HG03280 (cell line): ENCODE data around the gene ARHGAP26.

Experiments
- ATAC-seq: cut with Tn5 transposase; IDR thresholded peaks from one replicate; pipeline ENCODE4 v1.9.1; 2021; ENCODE audit warnings: mild to moderate bottlenecking, moderate library complexity; ENCODE audit not compliant: unreplicated experiment

Gene ARHGAP26

GRCh38 chr5:143004361-143005145 lies 234.4 kb downstream of the ARHGAP26 start:
- ATAC-seq: no peak

DNA sequence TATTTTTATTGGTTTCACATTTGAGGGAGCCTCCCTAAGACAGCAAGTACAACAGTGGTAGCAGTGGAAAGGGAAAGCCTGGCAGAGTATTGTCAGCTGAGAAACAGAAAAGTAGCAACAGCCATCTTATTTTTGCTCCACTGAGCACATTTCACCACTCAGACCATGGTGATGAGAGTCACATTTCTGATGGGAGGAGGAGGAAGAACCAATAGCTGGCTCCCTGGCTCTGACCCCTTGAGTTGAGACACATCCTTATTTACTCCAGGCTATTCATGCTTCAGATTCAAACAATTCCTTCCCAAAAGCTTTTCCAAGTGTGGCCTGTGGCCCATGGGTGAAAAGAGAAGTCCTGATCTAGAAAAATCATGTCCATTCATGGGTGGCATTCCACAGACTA lies 236.3 kb downstream of the ARHGAP26 start:
- no peak for ATAC-seq

- no peak for ATAC-seq
These were observed 237.9 kb downstream of the ARHGAP26 start for GRCh38 chr5:143008032-143008431.

DNA sequence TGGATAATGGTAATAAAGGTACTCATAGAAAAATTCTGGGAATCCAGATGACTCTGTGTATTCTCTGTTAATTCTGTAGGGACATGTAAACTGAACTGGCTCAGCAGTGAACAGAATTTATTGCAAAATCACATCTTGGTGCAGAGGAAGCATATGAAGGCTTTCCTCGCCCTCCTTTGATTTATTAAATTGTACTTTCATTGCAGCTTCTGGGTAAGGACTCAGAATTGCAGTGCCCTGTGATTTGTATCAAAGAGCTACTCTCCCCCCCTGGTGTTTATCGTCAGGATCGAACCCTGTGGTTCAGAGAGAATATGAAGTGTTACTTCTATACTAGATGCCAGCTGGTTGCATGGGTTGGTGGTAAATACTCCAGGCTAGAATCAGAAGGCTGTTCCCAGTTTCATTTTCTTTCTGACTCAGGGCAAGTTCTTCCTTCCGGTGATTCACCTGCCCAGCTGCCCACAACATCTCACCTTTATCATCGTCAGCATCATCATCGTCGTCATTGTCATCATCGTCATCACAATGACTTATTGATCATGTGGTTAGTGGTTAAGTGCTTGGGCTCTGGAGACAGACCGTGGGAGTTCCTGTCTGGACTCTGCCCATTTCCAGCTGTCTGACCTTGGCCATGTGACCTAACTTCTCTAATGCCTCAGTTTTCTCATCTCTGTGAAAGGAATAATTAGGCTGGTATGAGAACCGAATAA lies 238.8 kb downstream of the ARHGAP26 start:
- peak; percentile 79 for ATAC-seq

DNA sequence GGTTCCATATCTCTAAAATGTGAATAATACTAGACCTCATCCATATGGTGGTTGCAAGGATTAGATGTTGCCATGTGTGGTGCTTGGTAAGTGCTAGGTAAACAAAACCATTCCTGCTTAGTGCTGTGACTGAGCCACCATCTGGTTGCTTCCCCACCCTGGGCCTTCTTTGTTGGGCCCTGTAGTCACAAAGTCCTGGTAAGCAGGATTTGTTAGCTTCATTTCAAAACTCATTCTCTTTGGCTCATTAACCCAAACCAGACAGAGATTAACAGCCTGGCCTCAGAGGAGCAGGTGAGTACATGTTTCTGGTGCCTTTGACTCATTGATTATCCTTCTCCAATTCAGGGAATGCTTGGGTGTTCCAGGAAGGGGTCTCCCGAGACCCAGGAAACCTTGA lies 240.2 kb downstream of the ARHGAP26 start:
- no peak for ATAC-seq

DNA sequence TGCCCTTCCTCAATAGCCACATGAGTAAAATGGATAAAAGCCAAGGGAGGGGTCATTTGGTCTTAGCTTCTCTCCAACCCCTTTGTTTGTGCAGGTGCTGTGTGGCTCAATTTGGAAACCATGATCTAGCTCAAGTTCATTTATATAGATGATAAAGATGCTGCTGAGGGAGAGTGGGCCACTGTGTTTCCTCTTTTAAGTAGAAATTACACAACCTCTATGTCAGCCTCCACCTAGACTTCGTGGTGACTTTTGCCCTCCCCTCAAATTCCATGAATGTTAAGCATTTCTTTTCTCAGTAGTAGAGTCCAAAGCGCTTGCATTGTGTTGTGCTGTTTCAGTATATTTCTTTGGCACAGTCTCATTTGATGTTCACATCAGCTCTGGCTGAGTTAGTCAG lies 241.4 kb downstream of the ARHGAP26 start:
- ATAC-seq: no peak

GRCh38 chr5:143013176-143013891 lies 243.2 kb downstream of the ARHGAP26 start:
- no peak for ATAC-seq

DNA sequence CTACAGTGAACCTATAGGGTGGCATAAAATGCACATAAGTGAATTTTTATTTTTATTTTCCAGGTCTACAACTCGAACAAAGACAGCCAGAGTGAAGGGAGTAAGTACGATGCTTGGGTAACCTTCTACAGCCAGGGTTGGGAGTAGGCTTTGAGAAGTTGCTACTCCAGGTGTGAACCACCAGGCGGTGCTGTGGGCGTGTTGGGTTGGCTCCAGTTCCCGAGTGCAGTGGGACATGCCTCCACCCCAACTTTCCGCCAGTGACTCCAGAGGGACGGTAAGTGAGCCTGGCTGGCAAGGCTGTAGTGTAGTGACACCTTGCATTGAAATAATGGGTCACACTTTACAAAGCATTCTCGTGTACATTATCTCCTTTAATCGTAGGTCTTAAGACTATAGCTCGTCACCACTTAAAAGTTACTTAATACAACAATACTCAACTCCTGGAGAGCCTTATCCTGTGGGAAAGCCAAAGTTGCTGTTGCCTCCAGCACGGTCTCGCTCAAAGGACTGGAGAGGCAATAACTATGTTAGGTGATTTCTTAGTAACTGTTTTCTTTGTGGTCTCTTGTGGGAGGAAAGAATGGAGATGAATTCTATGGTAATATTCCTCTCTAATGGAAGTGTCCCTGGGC lies 244.0 kb downstream of the ARHGAP26 start:
- ATAC-seq: no peak

DNA sequence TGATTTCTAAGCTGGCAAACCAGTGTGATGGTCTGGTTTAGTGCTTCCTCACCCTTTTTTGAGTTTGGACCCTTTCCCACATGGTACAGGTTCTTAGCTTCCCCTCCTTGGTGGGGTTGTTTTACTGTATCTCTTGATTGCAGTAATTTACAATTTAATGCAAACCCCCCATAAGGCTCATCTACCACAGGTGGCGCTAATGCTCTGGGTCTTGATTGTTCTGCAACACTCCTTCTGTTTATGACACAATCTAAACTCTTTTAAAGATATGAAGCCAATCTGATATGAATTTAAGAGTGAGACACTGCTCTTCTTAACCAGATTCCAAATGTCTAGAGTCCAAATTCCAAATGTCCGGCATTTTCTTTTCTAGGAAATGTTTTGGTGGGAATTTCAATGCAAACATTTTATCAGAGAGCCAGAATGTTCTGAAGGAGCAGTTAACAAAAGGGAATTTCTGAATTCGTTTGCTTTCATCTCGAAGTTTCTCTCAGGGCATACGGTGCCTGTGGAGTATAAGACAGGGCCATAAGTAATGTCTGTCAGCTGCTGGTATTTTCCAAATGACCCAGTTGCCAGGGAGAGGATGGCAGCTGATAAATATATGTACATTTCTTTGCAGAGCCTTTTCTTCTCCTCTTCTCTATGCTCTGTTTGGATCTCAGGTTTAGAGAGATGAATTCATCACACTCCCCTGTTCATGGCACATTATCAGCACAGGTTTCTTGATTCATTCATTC lies 246.8 kb downstream of the ARHGAP26 start:
- no peak for ATAC-seq

DNA sequence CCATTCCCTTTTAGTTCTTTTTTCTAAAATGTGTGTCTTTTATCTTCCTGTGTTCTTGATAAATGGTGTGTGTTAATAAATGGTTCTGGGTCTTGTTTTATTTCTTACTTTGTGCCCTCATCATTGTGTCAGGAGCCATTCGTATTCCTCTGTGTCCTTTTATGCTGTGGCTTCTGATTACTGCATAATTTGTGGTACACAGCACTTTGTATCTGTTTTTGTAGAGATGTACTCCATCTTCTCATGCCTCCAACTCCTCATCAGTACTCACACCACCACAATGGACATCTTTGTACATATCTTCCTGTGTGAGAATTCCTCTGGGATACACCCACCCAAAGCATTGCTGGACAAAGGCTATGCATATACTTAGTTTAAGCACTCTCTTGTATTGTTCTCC lies 247.4 kb downstream of the ARHGAP26 start:
- no peak for ATAC-seq

- ATAC-seq: no peak
These were observed 247.8 kb downstream of the ARHGAP26 start for GRCh38 chr5:143017992-143018391.

DNA sequence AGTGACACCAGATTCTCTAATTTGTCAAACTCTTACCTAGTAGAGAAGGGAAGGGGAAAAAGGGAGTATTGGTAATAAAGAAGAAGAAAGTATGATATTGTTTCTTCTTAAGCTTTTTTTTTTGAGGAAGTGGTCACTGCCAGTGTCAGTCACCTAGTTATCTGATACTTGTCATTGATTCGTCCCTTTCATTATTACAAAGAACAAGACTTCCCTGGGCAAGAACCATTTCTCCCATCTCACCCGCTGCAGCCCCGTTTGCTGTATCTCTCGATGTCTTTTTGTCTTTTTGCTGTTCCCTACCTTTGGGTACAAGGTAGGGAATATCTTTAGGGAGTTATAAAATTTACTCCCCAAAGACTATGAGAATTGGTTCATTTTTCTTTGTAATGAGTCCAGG lies 249.0 kb downstream of the ARHGAP26 start:
- ATAC-seq: no peak

GRCh38 chr5:143019614-143020515 lies 249.7 kb downstream of the ARHGAP26 start:
- peak; percentile 87 for ATAC-seq

DNA sequence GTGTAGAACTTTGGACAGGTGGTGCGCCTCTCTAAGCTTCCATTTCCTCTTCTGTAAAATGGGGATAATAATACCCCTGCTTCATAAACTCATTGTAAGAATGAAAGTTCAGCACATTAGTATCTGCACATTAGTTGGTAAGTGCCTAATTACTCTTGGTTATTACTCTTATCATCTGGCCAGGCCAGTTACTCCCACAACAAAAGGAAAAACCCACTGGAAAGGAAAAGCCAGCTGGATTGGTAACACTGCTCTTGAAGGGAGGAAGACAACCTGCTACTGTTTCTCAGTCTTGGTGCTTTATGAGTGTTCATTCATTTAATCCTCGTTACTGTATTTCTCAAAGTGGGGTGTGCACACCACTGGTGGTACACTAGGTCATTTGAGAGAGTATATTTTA lies 251.4 kb downstream of the ARHGAP26 start:
- ATAC-seq: no peak

DNA sequence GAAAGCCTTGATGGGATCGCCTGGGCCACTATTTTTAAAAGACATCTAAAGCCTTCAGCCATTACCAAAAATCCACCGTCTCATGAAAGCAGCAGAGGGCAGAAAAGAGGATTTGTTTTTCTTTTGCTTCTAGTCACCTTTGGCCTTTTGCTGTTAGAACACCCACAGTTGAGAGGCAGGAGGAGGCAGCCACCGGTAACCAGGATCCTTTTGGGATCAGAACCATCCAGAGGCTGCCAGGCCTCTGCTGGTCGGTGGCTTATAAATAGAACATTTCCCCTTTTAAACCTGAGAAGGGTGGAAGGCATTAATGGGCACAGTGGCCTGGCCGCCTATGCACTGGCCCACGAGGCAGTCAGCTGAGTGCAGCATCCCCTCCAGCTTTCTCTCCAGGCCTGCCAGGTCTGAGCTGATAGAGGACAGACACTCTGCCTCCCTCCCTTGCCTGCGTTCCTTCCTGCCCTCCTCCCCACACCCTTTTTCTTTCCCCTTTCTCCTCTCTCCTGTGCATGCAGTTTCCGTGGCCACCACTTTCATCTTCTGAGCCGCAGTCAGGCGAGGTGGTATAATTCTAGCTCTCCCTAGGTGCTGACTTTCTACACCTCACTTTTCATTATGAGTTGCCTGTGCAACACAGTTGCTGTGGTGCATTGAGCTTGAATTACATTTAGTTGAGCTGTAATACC lies 253.4 kb downstream of the ARHGAP26 start:
- peak; percentile 44 for ATAC-seq

DNA sequence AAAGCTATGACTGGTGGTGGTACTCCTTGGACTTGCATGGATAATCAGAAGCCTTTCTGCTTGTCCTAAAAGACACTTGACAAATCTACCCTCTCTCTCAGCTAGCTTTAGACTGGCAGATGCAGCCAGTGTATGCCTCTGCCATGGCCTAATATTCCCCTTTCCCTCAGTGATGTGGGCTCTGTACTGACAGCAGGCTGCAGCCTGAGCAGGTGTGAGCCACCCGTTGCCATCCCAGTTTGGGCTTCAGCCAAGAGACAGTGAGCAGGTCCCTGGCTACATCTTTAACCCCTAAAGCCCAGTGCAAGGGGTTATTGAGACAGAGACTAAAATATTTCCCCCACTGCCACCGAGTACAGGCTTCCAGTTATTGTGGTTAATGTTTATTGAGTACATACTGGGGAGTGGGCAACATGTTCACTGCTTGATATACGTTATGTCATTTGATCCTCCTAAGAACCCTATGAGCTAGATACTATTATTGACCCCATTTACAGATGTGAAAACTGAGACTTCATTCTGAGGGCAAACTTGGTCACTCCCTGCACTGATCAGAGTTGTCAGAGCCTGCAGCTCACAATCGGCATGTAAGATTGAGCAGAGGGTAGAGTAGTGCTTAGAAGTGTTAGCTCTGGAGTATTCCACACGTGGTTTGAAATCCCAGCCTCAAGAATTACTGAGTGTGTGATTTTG lies 254.2 kb downstream of the ARHGAP26 start:
- ATAC-seq: no peak

GRCh38 chr5:143025376-143025775 lies 255.2 kb downstream of the ARHGAP26 start:
- ATAC-seq: no peak

DNA sequence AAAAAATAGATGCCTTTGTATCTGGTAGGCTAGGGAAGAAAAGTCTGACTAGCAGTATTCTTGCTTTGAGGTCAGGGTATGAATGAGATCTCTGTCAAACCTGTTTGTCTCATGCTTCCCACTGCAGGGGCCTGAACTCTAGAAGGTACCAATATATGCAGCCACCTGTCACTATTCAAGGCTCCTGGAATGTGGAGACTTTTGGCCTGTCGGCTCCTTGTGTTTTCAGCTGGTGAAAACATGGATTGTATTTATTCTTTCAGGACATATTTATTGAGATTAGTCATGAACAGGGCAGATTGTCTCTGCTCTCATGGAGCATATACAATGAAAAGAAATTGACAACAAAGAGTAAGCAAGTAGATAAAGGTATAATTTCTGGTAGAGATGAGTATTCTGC lies 255.8 kb downstream of the ARHGAP26 start:
- ATAC-seq: no peak
